GM12872 (cell line): Measurements from ENCODE around the gene LZTFL1.

ENCODE experiments used
- TF ChIP-seq, protein P1 (sequence below): IDR thresholded peaks from 3 replicates; pipeline ENCODE4 v1.5.1; 2011; ENCODE audit warnings: low read depth, mild to moderate bottlenecking, low read length, moderate library complexity; ENCODE audit not compliant: insufficient read depth

Gene LZTFL1

DNA sequence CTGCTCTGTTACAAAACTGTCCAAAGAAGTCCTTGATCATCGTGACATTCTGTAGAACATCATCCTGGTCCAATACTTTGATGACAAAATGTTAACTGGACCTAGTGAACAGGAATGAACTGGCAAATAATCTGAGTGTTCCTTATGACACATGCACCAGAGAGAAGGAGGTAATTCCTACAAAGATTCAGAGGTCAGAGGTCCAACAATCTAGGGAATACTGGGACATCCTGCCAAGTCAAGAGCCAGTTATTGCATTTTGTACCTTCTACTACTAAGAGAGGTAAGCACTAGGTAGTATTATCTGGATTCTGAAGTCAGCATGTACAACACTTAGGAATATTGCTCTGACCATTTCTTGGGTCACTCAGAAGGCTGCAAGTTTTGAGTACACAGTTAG is 20.8 kb downstream of the LZTFL1 start:
- TF ChIP-seq, protein P1, sequence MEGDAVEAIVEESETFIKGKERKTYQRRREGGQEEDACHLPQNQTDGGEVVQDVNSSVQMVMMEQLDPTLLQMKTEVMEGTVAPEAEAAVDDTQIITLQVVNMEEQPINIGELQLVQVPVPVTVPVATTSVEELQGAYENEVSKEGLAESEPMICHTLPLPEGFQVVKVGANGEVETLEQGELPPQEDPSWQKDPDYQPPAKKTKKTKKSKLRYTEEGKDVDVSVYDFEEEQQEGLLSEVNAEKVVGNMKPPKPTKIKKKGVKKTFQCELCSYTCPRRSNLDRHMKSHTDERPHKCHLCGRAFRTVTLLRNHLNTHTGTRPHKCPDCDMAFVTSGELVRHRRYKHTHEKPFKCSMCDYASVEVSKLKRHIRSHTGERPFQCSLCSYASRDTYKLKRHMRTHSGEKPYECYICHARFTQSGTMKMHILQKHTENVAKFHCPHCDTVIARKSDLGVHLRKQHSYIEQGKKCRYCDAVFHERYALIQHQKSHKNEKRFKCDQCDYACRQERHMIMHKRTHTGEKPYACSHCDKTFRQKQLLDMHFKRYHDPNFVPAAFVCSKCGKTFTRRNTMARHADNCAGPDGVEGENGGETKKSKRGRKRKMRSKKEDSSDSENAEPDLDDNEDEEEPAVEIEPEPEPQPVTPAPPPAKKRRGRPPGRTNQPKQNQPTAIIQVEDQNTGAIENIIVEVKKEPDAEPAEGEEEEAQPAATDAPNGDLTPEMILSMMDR = no peak

DNA sequence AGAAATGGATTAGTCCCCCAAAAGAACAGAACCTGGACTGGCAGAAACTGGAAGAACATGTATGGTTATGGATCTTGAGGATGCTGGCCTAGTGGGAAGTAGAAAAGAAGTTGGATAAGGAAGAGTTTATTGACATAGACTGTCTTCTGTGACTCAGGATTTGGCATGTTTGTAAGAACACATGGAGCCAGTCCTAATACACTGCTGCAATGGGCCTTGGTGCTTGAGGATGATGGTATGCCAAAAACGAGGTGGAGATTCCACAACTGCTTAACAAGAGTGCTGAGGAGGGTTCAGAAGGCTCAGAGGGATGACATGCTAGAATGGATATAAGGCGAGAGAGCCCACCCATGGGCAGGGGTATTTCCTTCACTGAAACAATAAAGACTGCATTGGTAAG is 22.4 kb downstream of the LZTFL1 start:
- TF ChIP-seq, protein P1 = no peak

DNA sequence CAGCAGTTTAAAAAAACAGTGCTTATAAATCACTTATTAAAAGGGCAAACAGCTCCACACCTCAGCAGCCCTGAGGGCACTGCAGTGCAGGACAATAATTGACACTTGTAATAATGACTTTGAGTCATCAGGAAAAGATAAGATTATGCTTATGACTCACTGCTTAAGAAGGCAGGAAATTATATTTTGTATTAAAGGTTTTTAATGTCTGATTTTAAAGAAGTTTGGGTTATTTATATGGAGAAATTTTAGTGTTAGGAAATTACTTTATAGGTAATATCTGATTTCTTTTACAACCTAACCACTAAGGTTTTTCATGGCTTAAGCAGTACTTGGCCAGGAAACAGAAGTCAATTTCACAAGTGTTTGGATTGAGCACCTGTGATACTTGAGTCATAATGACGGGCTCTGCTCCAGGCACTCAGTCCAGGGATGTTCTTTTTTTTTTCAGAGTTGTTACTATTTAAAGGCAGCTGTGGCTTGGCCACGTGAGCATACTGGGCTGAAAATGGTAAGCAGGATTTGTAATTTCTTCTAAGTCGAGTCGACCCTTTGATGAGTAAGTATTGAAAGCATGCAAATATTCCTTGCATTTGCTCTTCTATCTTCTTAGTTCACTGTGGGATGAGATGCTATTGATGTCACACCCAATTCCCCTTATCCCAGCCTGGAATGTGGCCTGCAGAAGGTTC is 23.9 kb downstream of the LZTFL1 start:
- TF ChIP-seq, protein P1 = no peak

DNA sequence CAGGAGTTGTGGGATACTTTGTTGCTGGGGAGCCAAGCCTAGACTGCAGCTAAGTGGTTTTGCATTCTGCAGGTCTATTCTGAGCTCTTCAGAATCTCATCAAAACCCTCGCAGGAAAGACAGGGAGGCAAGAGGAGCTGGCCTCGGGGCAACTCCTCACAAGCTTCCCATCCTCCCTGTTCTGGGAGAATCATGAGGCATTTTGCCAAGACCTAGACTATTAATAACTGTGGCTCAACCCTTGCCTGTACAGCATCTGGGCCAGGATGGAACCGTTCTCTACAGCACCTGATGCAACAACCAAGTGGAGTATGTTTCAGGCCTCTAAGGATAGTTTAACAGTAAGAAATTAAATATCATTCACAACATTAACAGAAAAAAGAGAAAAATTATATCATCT is 25.4 kb downstream of the LZTFL1 start:
- TF ChIP-seq, protein P1 = no peak

DNA sequence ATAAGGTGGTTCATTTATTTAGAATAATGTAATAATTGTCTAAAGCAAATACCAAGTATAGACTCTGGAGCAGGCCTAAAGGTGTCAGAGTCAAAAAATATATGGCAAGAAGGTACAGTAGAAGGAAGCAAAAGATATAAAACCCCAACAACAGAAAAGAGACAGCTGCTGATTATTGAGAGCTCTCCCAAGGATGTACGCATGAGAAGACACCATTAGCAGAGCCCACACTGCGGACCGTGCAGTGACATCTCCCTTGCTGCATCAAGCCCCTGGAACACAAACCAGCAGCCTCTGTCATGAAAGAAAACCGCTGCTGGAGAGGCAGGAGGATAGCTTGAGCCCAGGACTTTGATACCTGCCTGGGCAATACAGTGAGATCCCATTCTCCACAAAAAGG is 27.6 kb downstream of the LZTFL1 start:
- TF ChIP-seq, protein P1 = no peak

DNA sequence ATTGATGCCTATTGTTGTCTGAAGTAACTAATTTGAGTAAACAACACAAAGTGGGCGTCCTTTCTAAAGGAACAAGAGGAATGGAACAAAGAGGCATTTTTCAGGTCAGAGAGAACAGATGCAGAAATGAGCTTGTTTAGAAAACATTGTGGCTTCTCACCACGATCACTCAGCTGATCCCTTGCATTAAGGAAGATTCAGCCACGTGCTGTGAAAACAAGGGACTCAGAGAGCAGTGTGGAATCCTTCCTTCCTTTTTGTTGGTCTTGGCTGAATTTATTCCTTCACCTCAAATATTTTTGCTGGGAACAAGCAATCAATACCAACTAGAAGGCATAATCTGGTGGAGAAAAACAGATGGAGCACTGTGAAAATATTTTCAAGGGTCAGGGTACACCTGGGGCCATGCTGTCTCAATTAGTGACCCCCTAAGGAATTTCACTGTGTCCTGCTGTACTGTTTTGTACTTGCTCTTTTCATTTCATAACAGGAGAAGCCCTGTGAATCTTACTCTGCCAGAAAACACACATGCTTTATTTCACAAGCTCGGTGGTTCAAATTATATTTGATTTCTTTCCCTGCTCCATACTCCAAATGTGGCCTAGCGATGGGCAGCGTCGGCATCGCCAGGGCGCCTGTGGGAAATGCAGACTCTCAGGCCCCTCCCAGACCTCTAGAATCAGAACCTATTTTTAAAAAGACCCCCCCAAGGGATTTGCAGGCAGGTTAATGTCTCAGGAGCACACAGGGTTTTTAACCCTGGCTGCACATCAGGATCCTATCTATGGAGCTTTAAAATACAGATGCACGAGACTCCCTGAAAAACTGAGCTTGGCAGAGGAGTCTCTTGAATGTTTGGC is 34.0 kb downstream of the LZTFL1 start:
- TF ChIP-seq, protein P1 = no peak

DNA sequence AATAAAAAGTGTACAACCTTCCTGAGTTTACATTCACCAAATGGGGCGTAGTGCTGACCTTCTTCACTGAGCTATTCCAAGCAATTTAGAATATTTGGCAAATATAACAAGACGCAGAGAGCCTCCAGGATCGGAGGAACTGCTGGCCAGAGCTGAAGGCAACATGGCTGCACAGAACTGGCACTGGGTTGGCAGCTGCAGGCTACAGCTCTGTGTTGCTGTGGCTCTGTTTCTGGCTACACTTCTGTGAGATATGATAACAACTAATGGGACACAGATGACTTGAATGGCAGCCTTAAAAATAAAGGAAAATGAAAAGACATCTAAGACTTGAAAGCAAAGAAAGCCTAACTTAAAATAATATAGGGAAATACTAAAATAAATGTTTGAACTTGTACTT is 34.8 kb downstream of the LZTFL1 start:
- TF ChIP-seq, protein P1 = no peak
